ENCODE measurements around the gene PLXNA3.

Gene PLXNA3

GRCh38 chrX:154436374-154436982, 21.6 kb upstream of the PLXNA3 start:
- DNase-seq: peak; percentile 25

GRCh38 chrX:154436983-154437752, 20.9 kb upstream of the PLXNA3 start, which contains the start of gene GDI1:
Gene GDI1 (plus strand): TSS chrX:154437154. CDS start chrX:154437255, 101 bp downstream.
- DNase-seq: peak; percentile 50

- no peak for DNase-seq
Measured at GRCh38 chrX:154437971-154438893, 19.8 kb upstream of the PLXNA3 start.

- no peak for DNase-seq
Measured at GRCh38 chrX:154439841-154440240, 18.2 kb upstream of the PLXNA3 start.

GRCh38 chrX:154440623-154441357, 17.3 kb upstream of the PLXNA3 start:
- no peak for DNase-seq

- DNase-seq: no peak
Measured at GRCh38 chrX:154441564-154441963, 16.5 kb upstream of the PLXNA3 start.

- no peak for DNase-seq
Measured at GRCh38 chrX:154441984-154442707, 15.9 kb upstream of the PLXNA3 start.

GRCh38 chrX:154443479-154443910, 14.6 kb upstream of the PLXNA3 start:
- no peak for DNase-seq

GRCh38 chrX:154443992-154444754, 13.9 kb upstream of the PLXNA3 start, which contains the start of gene FAM50A:
Gene FAM50A (plus strand): TSS chrX:154444141. CDS start chrX:154444236, 95 bp downstream.
- peak; percentile 55 for DNase-seq

- DNase-seq: no peak
Measured at GRCh38 chrX:154444755-154445246, 13.3 kb upstream of the PLXNA3 start.

- DNase-seq: no peak
Measured at GRCh38 chrX:154445776-154446175, 12.3 kb upstream of the PLXNA3 start.

GRCh38 chrX:154446430-154446829, 11.7 kb upstream of the PLXNA3 start:
- DNase-seq: no peak

GRCh38 chrX:154448484-154448883, 9.6 kb upstream of the PLXNA3 start:
- no peak for DNase-seq

- DNase-seq: no peak
Measured at GRCh38 chrX:154449618-154450017, 8.5 kb upstream of the PLXNA3 start.

- DNase-seq: no peak
Measured at GRCh38 chrX:154450312-154450711, 7.8 kb upstream of the PLXNA3 start.

GRCh38 chrX:154452823-154453222, 5.3 kb upstream of the PLXNA3 start:
- DNase-seq: no peak

- DNase-seq: no peak
Measured at GRCh38 chrX:154457491-154458115, 478 bp upstream of the PLXNA3 start.

GRCh38 chrX:154458954-154459778, 1.1 kb downstream of the PLXNA3 start:
- DNase-seq: peak; percentile 19

- DNase-seq: no peak
Measured at GRCh38 chrX:154459832-154460231, 1.8 kb downstream of the PLXNA3 start.
